K562 (cell line): Measurements from ENCODE around the gene YIPF1. TPM values are rescaled to one million over a fixed set of nuclear protein-coding genes. Genes with fewer than 3 reads are reported as not detected.

ENCODE experiments used
- CTBP1 ChIP-seq: fragments of 450-650 bp; IDR thresholded peaks from 2 replicates; pipeline ENCODE4 v1.6.1; 2016; ENCODE audit warnings: borderline replicate concordance
- DPF2 ChIP-seq: fragments of 450-650 bp; IDR thresholded peaks from 2 replicates; pipeline ENCODE4 v1.6.1; 2016
- E2F6 ChIP-seq, 2 experiments: IDR thresholded peaks; 2 replicates each; pipeline ENCODE4 v1.6.1; 2011; ENCODE audit warnings: borderline replicate concordance in 1 of 2, control low read depth in 1 of 2, low read depth in 1 of 2, low read length in 1 of 2, mild to moderate bottlenecking in 1 of 2, mixed read lengths in 1 of 2, moderate library complexity in 1 of 2; ENCODE audit not compliant: insufficient read depth in 1 of 2, insufficient read length in 1 of 2, poor library complexity in 1 of 2, severe bottlenecking in 1 of 2; ENCODE audit errors: extremely low read depth in 1 of 2
- HMG20B ChIP-seq: fragments of 250-450 bp; sonication (Bioruptor Pico); IDR thresholded peaks from 2 replicates; pipeline ENCODE4 v1.5.0; 2021; ENCODE audit warnings: mild to moderate bottlenecking
- IRF1 ChIP-seq: sonication (generic); formaldehyde crosslinking; IDR thresholded peaks from 2 replicates; pipeline ENCODE4 v1.8.0; 2022; ENCODE audit warnings: missing genetic modification reagents, mild to moderate bottlenecking, borderline replicate concordance
- IRF9 ChIP-seq: fragments of 450-650 bp; IDR thresholded peaks from 2 replicates; pipeline ENCODE4 v1.6.1; 2016; ENCODE audit warnings: missing biosample characterization, missing genetic modification characterization
- MTA2 ChIP-seq: fragments of 450-650 bp; IDR thresholded peaks from 2 replicates; pipeline ENCODE4 v1.6.1; 2016; ENCODE audit warnings: low read depth
- RBM34 ChIP-seq: fragments of 200-400 bp; formaldehyde crosslinking; IDR thresholded peaks from 2 replicates; pipeline ENCODE4 v1.6.1; 2018; ENCODE audit warnings: low read length, borderline replicate concordance; ENCODE audit not compliant: insufficient read depth
- RNF219 ChIP-seq: fragments of 250-450 bp; sonication (Bioruptor Pico); IDR thresholded peaks from 2 replicates; pipeline ENCODE4 v1.5.0; 2022; ENCODE audit warnings: mild to moderate bottlenecking
- STAT5B ChIP-seq: fragments of 250-450 bp; sonication (Bioruptor Pico); IDR thresholded peaks from 2 replicates; pipeline ENCODE4 v1.8.0; 2021; ENCODE audit warnings: mild to moderate bottlenecking, inconsistent platforms
- TEAD4 ChIP-seq, 2 experiments: sonication (generic) in 1 of 2; formaldehyde crosslinking in 1 of 2; IDR thresholded peaks; 2 replicates each; pipeline versions ENCODE4 v1.6.1 to v1.8.0; 2012 to 2022; ENCODE audit warnings: borderline replicate concordance in 1 of 2, inconsistent platforms in 1 of 2, low read length in 1 of 2, mild to moderate bottlenecking in 1 of 2, missing genetic modification reagents in 1 of 2
- ZHX1 ChIP-seq: fragments of 150-350 bp; conservative IDR thresholded peaks from 2 replicates; pipeline ENCODE4 v1.6.1; 2014; ENCODE audit warnings: low read length
- ZNF143 ChIP-seq: sonication (generic); formaldehyde crosslinking; IDR thresholded peaks from 2 replicates; pipeline ENCODE4 v1.9.0; 2022; ENCODE audit warnings: mild to moderate bottlenecking, missing genetic modification reagents
- ZNF3 ChIP-seq: fragments of 250-450 bp; sonication (Bioruptor Pico); IDR thresholded peaks from 2 replicates; pipeline ENCODE4 v1.5.0; 2021; ENCODE audit warnings: mild to moderate bottlenecking, moderate library complexity
- ZNF707 ChIP-seq: fragments of 250-450 bp; sonication (Bioruptor Pico); conservative IDR thresholded peaks from 2 replicates; pipeline ENCODE4 v1.8.0; 2022; ENCODE audit warnings: inconsistent platforms, mild to moderate bottlenecking, moderate library complexity
- polyA plus RNA-seq, 8 experiments: library from polyadenylated mRNA; depleted of rRNA in 4 of 8; stranded (reverse) in 5 of 8; unstranded in 3 of 8; fragments of >200 nt; fragmentation: Nextera tagmentation in 2 of 8; fragmentation: Illumina TruSeq in 1 of 8; extraction: Ambion mirVana in 2 of 8; extraction: Trizol in 1 of 8; gene quantifications; 2 replicates each; pipeline versions ENCODE4 v1.2.1 to v1.2.3, GENCODE V29; 2011 to 2014; ENCODE audit warnings: inconsistent platforms in 1 of 8, missing spikeins in 1 of 8
- total RNA-seq, 7 experiments: library from RNA; depleted of rRNA in 6 of 7; stranded (reverse); fragments of >200 nt in 6 of 7; fragmentation: Illumina TruSeq in 2 of 7; extraction: Trizol in 2 of 7; gene quantifications; 2 replicates each; pipeline versions ENCODE4 v1.2.1 to v1.2.3, GENCODE V29; 2011 to 2021; ENCODE audit warnings: low replicate concordance in 1 of 7

YIPF1 gene
- total and polyA plus RNA-seq, 9 of the 15 experiments (the other 6 are each of a cell fraction or from before 2014, with no cell fraction given): 11.5 to 37.5 (median 19.2) TPM

GRCh38 chr1:53889304-53890298, at the start of gene YIPF1 (continued):
- TF ChIP-seq RNF219 (CRISPR knock-in tag) (no peak), E2F6 (IDR thresholded peaks at IDR 0.05; ENCODE audit: borderline replicate concordance in 1 of 2, extremely low read depth in 1 of 2, insufficient read depth in 1 of 2, insufficient read length in 1 of 2, low read depth in 1 of 2, low read length in 1 of 2, poor library complexity in 1 of 2, severe bottlenecking in 1 of 2) (peak; percentile 63 to 85), ZHX1 (no peak), ZNF707 (CRISPR knock-in tag) (no peak), DPF2 (peak; percentile 38), CTBP1 (peak; percentile 41; the same call in 1 of the 2 replicates), STAT5B (CRISPR knock-in tag) (no peak), MTA2 (no peak), RBM34 (no peak), HMG20B (CRISPR knock-in tag) (no peak), IRF9 (no peak), TEAD4 (IDR thresholded peaks at IDR 0.05; ENCODE audit: low read length) (no peak), TEAD4 (CRISPR knock-in tag; IDR thresholded peaks at IDR 0.05; ENCODE audit: borderline replicate concordance) (no peak), IRF1 (no peak), ZNF143 (CRISPR knock-in tag) (peak; percentile 23; the same call in 1 of the 2 replicates), ZNF3 (CRISPR knock-in tag) (no peak)
